VCaP (cell line): ENCODE data around the gene KDM4C.

ENCODE experiments used
- H3K27ac ChIP-seq: fragments of 450-650 bp; 2 replicates; pipeline ENCODE4 v1.5.1; 2017
- TF ChIP-seq, protein P1 (sequence below): fragments of 450-650 bp; conservative IDR thresholded peaks from 2 replicates; pipeline ENCODE4 v1.5.1; 2017; ENCODE audit warnings: mild to moderate bottlenecking, moderate library complexity

The KDM4C gene

DNA sequence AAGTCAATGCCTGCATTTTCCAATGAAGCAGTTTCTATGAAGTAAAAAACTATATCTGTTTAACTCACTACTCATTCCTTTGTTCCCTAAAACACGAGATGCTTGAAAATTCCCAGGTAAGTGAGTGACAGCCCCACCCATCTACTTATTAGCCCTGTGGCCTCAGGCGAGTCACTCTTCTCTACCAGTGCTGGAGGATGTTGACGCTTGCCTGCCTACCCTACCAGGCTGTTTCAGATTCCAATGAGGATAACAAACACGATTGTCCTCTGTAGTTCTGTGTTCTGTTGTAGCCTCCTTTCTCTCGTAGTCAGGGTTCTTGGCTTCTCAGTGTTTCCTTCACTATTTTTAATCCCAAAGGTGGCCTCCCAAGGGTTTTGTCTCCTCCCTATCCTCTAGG lies 388.8 kb downstream of the KDM4C start:
- peak overlapping the region; percentile 47; the same call in 1 of the 2 replicates for H3K27ac ChIP-seq
- TF ChIP-seq, protein P1, sequence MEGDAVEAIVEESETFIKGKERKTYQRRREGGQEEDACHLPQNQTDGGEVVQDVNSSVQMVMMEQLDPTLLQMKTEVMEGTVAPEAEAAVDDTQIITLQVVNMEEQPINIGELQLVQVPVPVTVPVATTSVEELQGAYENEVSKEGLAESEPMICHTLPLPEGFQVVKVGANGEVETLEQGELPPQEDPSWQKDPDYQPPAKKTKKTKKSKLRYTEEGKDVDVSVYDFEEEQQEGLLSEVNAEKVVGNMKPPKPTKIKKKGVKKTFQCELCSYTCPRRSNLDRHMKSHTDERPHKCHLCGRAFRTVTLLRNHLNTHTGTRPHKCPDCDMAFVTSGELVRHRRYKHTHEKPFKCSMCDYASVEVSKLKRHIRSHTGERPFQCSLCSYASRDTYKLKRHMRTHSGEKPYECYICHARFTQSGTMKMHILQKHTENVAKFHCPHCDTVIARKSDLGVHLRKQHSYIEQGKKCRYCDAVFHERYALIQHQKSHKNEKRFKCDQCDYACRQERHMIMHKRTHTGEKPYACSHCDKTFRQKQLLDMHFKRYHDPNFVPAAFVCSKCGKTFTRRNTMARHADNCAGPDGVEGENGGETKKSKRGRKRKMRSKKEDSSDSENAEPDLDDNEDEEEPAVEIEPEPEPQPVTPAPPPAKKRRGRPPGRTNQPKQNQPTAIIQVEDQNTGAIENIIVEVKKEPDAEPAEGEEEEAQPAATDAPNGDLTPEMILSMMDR = no peak

DNA sequence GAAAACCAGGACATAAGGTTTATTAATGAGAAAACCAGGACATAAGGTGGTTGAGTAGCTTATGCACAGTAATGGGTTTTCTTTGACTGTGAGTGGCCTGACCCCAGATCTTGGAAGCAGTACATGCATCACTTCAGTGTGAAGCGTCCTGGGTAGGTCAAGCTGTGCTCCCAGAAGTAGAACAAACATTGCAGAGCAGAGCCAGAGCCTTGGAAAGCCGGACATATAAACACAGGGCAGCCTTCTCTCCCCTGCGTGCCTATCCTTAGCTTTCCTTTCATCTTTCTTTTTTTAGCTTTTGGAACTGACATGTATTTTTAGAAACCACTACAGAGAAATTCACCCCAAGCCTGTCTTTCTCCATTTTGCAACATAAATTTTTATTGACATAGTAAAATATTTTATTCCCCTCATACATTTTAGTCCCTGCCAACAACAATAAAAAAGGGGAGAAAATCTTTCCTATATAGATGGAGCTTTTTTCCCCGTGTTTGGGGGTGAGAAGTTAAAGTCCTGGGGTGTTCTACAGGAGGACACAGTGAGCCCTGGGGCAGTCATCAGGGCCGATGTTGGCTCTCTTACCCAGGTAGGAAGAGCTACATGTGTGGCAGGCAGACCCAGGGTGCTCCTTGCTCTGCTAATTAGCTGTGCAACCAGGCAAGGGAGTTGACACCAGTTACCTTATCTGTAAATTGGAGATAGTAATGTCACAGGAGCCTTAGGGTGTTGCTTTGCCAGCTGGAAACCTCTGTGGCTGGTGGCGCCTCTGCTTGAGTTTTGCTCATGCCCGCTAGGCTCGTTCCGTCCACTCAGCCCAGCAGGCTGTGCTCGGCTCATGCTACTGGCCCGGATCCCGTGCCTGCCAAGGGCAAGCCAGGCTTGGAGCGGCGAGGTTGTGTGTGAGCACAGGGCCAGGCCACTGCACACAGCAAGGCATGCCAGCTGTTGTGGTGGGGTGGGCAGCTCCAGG lies 389.6 kb downstream of the KDM4C start:
- TF ChIP-seq, protein P1 = no peak
- H3K27ac ChIP-seq = peak overlapping the region; percentile 47

DNA sequence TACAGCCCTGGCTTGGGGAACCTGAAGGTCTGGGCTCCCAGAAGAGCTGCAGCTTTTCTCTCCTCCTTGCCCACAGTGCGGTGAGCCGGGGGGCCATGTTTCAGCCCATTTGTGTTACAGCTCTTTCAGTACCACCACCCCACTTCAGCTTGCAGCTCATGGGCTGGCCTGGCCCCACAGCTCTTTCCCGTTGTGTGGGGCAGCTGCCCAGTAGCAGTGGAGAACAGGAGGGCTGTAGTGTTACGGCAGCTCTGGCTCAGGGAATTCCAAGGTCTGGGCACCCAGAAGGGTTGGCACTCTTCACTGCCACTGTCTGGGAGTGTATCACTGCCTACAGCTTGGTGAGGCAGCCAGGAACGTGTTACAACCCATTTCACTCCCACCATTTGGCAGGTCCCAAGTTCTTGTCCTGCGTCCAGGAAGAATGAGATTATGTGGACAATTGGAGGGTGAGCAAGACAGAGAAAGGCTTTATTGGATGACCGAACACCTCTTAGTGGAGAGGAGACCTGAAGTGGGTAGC lies 390.5 kb downstream of the KDM4C start:
- TF ChIP-seq, protein P1 = no peak
- H3K27ac ChIP-seq = peak overlapping the region; percentile 47; the same call in 1 of the 2 replicates

DNA sequence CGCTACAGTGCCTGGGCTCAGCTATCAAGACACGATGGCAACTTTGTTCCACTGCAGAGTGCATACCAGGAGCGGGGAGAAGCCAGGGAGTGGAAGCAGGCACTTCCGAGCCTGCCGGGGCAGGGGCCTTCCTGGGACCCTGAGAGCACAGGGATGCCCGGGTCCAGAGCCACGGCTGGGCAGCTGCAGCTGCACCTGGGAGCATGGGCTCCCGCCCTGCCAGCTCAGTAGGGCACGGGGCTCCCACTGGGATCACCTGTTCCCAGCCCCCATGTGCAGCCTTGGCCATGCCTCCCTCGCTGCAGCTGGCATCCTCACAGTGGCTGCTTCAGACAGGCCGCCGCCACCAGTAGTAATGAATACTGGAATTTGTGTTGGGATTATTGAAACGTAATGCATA lies 391.5 kb downstream of the KDM4C start:
- H3K27ac ChIP-seq = no peak overlapping the region
- TF ChIP-seq, protein P1 = no peak

DNA sequence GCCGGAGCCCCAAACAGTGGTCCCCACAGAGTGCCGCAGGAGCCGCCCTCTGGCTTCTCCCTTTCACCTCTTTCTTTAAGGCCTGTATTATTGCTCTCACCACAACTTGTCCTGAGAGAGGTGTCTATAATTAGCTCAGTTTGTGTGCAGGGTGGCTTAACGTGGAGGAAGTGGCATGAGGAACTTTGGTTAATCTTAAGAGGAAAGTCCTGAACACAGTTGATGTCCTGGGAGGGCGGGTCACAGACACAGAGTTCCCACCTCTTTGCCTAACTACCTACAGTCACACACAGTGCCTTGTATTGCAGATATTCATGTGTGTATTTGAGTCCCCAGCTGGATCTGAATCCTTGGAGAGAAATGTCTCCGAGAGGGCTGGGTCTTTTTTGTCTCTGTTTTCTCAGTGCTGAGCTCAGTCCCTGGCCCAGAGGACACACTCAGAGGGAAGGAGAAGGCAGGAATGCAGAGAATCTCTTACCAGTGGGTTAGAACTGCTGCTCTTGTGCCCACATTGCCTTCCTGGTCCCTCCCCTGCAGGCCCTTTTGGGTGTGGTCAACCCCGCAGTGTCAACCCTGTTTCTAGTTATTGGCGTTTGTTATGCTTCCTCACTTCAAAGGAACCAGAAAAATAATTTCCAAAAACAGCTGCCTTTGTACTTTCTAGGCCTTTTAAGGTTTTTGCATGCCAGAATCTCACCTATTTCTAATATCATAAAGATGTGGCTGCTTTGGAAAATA lies 392.5 kb downstream of the KDM4C start:
- H3K27ac ChIP-seq = no peak overlapping the region
- TF ChIP-seq, protein P1 = no peak

DNA sequence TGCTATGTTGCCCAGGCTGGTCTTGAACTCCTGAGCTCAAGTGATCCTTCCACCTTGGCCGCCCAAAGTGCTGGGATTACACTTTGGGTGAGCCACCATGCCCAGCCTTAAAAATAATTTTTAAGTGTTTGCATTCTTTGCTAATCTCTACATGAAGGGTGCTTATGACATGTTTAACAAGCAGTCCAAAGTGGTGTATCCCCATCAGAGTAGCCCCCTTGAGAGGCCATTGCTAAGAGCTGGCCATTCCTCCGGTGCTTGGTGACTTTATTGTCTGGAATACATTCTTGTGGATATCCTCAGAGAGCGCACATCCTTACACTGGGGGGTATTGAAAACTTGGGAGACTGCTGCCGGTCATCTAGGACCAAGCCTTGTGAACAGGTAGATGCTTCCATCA lies 395.4 kb downstream of the KDM4C start:
- no peak overlapping the region for H3K27ac ChIP-seq
- TF ChIP-seq, protein P1 = no peak

DNA sequence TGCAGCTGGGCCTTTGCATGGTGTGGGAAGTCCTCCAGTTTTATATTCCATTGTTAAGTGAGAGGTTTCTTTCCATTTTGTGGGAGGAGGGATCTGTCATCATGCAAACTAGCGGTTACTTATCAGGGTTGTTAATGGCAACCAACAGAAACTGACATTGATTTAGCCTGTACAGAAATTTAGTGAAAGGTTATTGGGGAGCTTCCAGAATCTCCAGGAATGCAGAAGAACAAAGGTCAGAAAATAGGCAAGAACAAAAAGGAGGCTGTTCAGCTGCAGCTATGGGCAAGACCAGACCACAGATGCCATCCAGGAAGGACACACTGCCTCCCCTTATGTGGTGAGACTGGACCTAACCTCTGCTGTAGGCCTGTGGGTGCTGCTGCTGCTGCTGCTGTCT lies 395.8 kb downstream of the KDM4C start:
- TF ChIP-seq, protein P1 = no peak
- no peak overlapping the region for H3K27ac ChIP-seq
